HG03442 (cell line): ENCODE results near the gene SRPK2.
"Not testable (repeated sequence)": the region's sequence is repeated elsewhere in the genome, so short reads cannot be mapped to it uniquely, and the experiment has no call there.

Experiments
- ATAC-seq: cut with Tn5 transposase; IDR thresholded peaks from one replicate; pipeline ENCODE4 v1.9.1; 2021; ENCODE audit warnings: mild to moderate bottlenecking, moderate library complexity; ENCODE audit not compliant: unreplicated experiment

The SRPK2 gene

DNA sequence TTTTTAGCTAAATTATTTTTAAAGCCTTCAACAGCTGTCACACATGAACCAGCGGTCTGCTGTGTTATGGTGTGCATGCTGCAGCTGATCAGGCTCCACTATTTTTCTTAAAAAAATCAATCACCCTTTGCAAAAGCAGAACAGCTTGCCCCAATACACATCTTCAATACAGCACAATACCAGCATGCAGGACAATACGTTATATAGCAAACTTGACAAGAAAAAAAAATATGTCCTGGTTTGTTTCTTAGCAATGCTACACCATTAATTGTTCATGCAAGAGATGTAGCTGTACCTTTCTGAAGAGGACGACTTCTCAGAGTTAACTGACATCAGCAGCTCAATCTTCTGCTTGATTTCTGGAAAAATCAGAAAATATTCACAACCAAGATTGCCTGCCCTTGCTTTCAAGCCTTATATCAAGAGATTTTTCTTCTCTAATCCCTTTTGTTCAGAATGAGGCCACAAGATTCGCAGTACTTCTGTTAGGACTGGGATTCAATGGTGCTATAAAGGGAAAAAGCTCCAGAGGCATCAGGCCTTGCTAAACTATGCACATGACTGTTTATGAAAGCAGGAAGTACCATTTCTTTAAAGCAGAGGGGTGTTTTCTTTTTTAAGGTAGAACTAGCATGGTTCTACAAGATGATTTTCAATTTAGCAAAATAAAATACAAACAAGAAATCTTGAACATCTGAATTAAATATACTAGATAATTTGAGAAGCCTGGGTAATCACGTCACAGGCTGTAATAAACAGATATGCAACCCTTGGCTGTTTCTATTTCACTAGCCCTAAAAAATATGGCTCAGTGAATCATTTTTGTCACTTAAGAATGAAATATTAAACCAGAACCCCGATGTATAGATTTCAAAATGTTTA lies 120.0 kb downstream of the SRPK2 start:
- ATAC-seq = peak; percentile 70

DNA sequence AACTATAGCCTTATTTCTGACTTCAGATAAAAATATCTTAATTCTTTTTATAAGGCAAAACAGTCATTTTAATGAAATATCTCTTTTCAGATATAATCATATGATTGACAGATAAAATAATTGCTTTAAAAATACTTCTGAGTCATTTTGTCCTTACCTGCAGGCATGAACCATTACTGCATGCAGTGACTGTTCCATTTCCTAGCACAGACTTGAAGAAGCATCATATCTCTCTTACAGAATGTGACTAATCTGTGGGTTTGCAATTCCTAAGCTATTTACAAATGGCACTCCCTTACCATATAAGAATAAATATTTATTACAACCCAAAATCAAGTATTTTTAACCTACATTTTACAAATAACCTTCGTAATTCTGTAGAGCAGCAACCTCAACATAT lies 120.7 kb downstream of the SRPK2 start:
- ATAC-seq = no peak

DNA sequence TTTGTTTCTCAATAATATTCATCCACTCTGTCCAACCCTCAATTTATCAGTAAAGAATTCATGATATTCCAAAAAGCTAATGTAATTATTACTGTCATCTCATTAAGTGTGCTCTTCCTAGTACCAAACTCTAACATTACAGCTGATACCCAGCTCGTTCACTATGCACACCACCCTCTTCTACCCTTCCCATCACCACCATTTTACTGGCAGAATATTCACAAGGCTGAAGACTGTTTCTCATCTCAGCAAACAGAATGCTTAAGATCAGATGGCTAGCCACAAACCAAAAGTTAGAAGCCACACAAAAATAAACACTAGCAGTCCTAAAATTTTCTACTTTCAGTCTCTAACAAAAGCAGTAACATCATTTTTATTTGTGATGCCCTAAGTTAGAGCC lies 121.5 kb downstream of the SRPK2 start:
- no peak for ATAC-seq

- ATAC-seq = no peak
Measured at GRCh38 chr7:105264707-105265106, 124.0 kb downstream of the SRPK2 start.

DNA sequence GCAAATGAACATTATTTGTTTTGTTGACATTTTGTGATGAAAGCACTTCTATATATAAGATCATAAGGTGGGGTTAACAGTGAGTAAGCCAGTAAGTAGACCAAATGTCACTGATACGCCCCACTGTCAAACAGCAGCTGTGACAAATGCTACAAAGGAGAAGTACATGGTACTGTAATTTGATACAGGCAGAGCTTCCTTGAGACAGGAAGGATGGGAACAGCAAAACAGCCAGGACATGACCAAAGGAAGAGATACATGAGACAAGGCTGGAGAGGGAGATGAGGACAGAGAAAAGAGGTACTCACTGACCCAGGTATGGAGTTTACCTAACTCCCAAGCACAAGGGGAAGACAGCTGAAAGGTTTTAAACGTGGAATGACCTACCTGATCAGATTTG lies 127.0 kb downstream of the SRPK2 start:
- no peak for ATAC-seq

DNA sequence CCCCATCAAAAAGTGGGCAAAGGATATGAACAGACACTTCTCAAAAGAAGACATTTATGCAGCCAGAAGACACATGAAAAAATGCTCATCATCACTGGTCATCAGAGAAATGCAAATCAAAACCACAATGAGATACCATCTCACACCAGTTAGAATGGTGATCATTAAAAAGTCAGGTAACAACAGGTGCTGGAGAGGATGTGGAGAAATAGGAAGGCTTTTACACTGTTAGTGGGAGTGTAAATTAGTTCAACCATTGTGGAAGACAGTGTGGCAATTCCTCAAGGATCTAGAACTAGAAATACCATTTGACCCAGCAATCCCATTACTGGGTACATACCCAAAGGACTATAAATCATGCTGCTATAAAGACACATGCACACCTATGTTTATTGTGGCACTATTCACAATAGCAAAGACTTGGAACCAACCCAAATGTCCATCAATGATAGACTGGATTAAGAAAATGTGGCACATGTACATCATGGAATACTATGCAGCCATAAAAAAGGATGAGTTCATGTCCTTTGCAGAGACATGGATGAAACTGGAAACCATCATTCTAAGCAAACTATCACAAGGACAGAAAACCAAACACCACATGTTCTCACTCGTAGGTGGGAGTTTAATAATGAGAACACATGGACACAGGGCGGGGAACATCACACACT lies 128.4 kb downstream of the SRPK2 start:
- not testable (repeated sequence) for ATAC-seq

- not testable (repeated sequence) for ATAC-seq
Measured at GRCh38 chr7:105258919-105259318, 129.8 kb downstream of the SRPK2 start.

DNA sequence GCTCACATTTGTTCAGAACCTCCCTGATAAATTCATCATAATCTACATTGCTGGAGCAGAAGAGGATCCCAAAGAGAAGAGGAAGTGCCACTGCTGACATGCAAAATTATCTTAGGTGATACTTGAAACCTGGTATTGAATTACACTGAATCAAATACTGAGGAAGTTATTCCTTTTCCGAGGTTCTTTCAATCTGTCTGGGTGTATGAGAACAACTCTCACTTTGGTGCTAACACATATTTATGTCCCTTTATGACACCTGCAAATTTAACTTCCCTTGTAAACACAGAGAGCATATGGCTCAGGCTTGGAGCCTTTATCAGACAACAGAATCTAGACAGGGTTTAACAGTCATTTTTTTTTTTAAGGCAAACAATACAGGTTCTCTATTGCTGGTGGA lies 131.4 kb downstream of the SRPK2 start:
- ATAC-seq = no peak

DNA sequence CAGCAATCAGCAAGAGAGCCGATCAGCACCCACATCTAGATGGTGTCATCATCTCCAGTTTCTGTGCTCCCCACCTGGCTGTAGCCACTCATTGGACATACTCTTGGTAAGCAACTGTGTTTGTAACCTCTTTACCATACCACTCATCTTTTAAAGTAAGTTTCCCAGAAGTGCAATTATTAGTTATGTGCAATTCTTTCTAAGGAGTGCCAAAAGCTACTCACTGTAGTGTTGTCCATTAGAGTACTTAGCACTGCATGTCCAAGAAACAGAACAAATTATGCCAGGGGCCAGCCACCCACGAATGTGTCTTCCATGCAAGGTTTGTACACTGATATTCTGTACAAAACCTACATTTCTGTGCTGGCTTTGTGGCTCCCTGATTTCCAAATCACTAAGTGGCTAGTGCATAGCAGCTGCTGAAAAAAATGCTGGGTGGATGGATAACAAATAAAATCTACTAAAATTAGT lies 131.9 kb downstream of the SRPK2 start:
- no peak for ATAC-seq

DNA sequence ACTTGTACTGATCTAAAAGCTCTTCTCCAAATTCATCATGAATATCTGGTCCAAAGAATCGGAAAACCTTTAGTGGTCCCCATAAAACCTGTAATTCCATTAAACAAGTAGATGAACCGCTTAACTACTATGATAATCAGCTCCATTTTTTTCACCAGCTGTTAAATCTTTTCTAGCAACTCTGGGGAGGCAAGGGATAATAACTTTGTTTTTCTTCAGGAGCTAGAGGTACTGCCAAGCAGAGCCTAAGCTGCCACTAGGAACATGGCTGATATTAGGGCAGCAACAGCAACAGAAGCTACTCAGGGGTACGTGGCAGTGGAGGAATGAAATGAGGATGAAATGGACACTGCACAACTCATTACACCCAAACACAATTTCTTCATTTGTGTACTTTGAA lies 138.0 kb downstream of the SRPK2 start:
- no peak for ATAC-seq

DNA sequence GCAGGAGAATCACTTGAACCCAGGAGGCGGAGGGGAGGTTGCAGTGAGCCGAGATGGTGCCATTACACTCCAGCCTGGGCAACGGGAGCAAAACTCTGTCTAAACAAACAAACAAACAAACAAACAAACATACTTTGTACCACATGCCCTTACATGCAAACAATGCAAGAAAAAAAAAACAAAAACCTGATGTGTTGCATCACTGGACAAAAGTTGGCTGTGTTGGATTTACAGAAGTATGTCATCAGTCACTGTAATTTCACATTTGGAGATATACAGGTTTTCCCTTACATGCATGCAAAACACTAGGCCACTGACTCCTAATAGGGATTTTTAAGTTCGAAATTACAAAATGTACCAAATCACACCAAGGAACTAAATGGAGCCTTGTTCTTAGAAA lies 138.5 kb downstream of the SRPK2 start:
- ATAC-seq = no peak

- ATAC-seq = no peak
Measured at GRCh38 chr7:105249216-105249615, 139.5 kb downstream of the SRPK2 start.

DNA sequence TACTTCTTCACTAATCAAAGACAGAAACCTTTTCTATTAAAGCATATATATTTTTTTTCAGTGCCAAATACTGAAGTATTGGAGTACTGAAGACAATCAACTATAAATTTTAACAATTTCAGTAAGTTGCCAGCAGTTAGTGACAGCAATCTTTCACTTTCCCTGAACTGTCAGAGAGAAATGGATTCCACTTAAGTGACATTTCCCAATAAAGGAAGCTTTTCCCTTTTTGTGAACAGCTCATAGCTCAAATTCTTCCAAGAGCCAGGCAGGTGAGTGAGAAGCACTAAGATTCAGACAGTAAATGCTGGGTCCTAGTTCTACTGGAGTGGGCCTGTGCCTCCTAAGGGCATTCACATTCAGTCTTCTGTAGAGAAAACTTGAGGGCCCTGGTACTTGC lies 142.0 kb downstream of the SRPK2 start:
- ATAC-seq = no peak

DNA sequence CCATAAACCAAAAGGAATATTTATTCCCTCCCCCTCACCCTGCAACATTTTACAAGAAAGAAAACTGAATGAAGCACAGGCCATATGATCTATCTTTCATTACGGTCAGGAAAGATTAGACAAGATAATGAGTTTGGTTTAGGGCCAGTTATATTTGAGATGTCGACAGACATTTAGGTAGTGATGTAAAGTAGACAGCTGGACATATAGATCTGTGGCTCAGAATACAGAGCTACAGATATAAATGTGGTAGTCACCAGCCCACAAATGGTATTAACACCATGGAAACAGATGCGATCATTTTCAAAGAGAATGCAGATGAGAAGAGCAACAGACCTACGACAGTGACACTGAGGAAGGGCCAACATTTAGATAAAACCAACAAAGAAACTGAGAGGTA lies 142.5 kb downstream of the SRPK2 start:
- ATAC-seq = no peak

GRCh38 chr7:105245398-105246114 lies 143.2 kb downstream of the SRPK2 start:
- ATAC-seq = no peak

GRCh38 chr7:105244594-105244993 lies 144.1 kb downstream of the SRPK2 start:
- no peak for ATAC-seq

DNA sequence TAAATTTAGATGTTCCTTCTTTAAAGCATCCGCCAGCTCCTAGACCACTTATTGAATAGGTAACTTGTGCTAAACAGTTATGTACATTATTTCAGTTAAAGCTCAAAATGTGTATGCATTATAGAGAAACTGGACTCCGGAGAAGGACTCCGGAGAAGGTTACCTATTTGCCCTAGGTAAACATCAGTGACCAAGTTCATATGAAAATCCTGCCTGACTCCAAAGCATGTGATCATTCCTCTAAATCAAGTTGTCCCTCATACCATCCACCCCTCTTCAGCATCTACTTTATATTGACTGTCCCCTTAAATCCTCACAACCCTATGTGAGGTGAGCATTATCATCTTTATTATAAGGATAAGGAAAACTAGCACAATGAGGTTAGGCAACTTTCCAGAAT lies 147.5 kb downstream of the SRPK2 start:
- ATAC-seq = no peak

DNA sequence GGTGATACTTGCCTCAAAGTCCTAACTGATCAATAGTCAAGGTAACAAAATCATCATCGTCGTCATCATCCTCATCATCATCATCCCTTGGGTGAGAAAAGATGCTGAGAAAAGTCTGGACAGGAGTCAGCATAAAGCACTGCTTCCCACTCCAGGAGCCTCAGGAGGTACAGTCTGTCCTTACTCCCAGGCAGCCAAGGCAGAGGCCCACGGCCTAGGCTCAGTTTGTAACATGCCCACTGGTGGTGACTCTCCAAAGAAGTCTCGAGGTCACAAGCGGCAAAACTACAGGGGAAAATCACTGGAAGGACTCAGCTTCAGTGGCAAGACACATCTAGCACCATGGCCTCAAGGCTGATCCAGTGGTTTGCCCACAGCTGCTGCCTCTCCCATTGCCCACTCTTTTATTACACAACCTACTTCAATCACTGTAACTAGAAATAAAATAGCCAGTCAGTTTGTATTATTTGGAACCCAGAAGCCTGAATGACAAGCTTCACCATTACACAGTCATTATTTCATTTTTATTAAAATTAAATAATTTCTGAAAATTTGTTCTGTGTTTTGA lies 150.4 kb downstream of the SRPK2 start:
- ATAC-seq = no peak

GRCh38 chr7:105234886-105235285 lies 153.8 kb downstream of the SRPK2 start:
- ATAC-seq = no peak

DNA sequence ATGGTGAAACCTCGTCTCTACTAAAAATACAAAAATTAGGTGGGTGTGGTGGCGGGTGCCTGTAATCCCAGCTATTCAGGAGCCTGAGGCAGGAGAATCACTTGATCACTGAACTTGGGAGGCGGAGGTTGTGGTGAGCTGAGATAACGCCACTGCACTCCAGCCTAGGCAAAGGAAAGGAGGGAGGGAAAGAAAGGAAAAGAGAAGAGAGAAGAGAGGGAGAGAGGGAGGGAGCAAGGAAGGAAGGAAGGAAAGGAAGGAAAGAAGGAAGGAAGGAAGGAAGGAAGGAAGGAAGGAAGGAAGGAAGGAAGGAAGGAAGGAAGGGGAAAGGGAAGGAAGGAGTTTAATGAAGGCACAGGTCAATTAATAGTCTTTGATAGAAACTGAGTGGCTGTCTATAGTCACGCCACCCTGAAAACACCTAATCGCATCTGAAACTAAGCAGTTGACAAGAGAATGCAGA lies 155.9 kb downstream of the SRPK2 start:
- ATAC-seq = not testable (repeated sequence)

DNA sequence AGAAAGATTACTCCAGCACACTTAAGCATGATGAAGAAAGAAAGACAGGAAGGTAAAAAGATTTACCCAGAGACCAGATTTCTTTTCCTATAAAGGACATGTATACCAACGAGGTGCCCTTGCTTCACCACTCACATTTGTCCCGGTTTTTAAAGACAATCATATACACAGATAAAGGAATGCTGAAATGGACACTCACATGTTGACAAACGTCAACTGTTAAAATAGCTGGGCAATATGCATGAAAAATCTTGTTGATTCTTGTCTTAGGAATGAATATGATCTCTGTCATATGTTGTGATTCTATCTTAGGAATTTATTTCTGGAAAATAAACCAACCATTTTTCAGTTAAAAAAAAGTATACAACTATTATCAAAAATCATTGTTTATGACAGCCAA lies 158.2 kb downstream of the SRPK2 start:
- no peak for ATAC-seq
